SIG-M5 treated with dmso at 0.1 percent for 504 hours (cell line): ENCODE measurements around the gene C16orf74.

Source experiments
- DNase-seq: peaks from one replicate; lab custom pipeline; 2025; ENCODE audit not compliant: unreplicated experiment; lab: John Stamatoyannopoulos, UW

Gene C16orf74

GRCh38 chr16:85751698-85752501 is 1.0 kb upstream of the C16orf74 start:
- DNase-seq = no peak

- peak; percentile 71 for DNase-seq
These were observed 610 bp downstream of the C16orf74 start for GRCh38 chr16:85750146-85750826.

GRCh38 chr16:85749771-85750145 is 1.1 kb downstream of the C16orf74 start:
- DNase-seq = no peak

- DNase-seq = peak; percentile 59
These were observed 4.3 kb downstream of the C16orf74 start for GRCh38 chr16:85746460-85747215.

GRCh38 chr16:85738923-85739715 is 11.8 kb downstream of the C16orf74 start:
- DNase-seq = no peak

GRCh38 chr16:85736921-85737320 is 14.0 kb downstream of the C16orf74 start:
- DNase-seq = no peak

- no peak for DNase-seq
These were observed 14.9 kb downstream of the C16orf74 start for GRCh38 chr16:85735946-85736345.

- DNase-seq = no peak
These were observed 15.7 kb downstream of the C16orf74 start for GRCh38 chr16:85735225-85735635.

- DNase-seq = no peak
These were observed 16.4 kb downstream of the C16orf74 start for GRCh38 chr16:85734311-85735017.

GRCh38 chr16:85733839-85734170 is 17.1 kb downstream of the C16orf74 start:
- peak; percentile 69 for DNase-seq

GRCh38 chr16:85733155-85733838 is 17.6 kb downstream of the C16orf74 start:
- DNase-seq = peak; percentile 92

- no peak for DNase-seq
These were observed 19.7 kb downstream of the C16orf74 start for GRCh38 chr16:85731179-85731578.

- DNase-seq = peak; percentile 45
These were observed 20.8 kb downstream of the C16orf74 start for GRCh38 chr16:85730186-85730465.

- DNase-seq = no peak
These were observed 21.3 kb downstream of the C16orf74 start for GRCh38 chr16:85729452-85730185.

- no peak for DNase-seq
These were observed 22.0 kb downstream of the C16orf74 start for GRCh38 chr16:85728879-85729278.

GRCh38 chr16:85724936-85725335 is 26.0 kb downstream of the C16orf74 start:
- DNase-seq = no peak

- no peak for DNase-seq
These were observed 26.6 kb downstream of the C16orf74 start for GRCh38 chr16:85724126-85724879.

GRCh38 chr16:85722128-85722893 is 28.6 kb downstream of the C16orf74 start:
- DNase-seq = no peak
